CD14-positive monocyte (primary cell): ENCODE data around the gene NDUFB6. TPM values are rescaled to one million over a fixed set of nuclear protein-coding genes. Genes with fewer than 3 reads are reported as not detected.

ENCODE experiments used
- DNase-seq, 3 donors: peaks; one replicate each; pipeline ENCODE4 v3.0.0-alpha.2; 2011 to 2022
- H2AFZ ChIP-seq: 2 replicates; pipeline ENCODE4 v1.6.0; 2012; ENCODE audit warnings: mild to moderate bottlenecking, low read depth, low read length, inconsistent platforms; ENCODE audit not compliant: insufficient read depth, poor library complexity, severe bottlenecking
- H3K27ac ChIP-seq, 2 donors: 1 replicate in 1 of 2; 2 replicates in 1 of 2; pipeline ENCODE4 v1.5.1; 2012 to 2013; ENCODE audit warnings: low read length in 2 of 2, control low read depth in 1 of 2, inconsistent platforms in 1 of 2, low read depth in 1 of 2, mild to moderate bottlenecking in 1 of 2
- H3K27me3 ChIP-seq, 2 donors: one replicate each; pipeline versions ENCODE4 v1.6.0 to v1.6.1; 2011 to 2013; ENCODE audit warnings: low read length in 2 of 2; ENCODE audit not compliant: control insufficient read depth in 2 of 2, insufficient read depth in 2 of 2
- H3K36me3 ChIP-seq, 2 donors: replicated peaks in 1 of 2; 1 replicate in 1 of 2; 2 replicates in 1 of 2; pipeline versions ENCODE4 v1.5.1 to v1.6.1; 2012 to 2013; ENCODE audit warnings: low read length in 2 of 2, control low read depth in 1 of 2, inconsistent platforms in 1 of 2, mild to moderate bottlenecking in 1 of 2; ENCODE audit not compliant: insufficient read depth in 2 of 2, control insufficient read depth in 1 of 2
- H3K4me1 ChIP-seq, 2 donors: 1 replicate in 1 of 2; 2 replicates in 1 of 2; pipeline versions ENCODE4 v1.5.1 to v1.6.1; 2012 to 2013; ENCODE audit warnings: low read length in 2 of 2, control low read depth in 1 of 2, inconsistent platforms in 1 of 2, mild to moderate bottlenecking in 1 of 2, moderate library complexity in 1 of 2; ENCODE audit not compliant: insufficient read depth in 2 of 2, control insufficient read depth in 1 of 2
- H3K4me2 ChIP-seq: replicated peaks from 2 replicates; pipeline ENCODE3; 2012; ENCODE audit warnings: low read length, moderate library complexity, mild to moderate bottlenecking; ENCODE audit not compliant: poor library complexity, severe bottlenecking; ENCODE audit errors: extremely low read depth
- H3K4me3 ChIP-seq, 3 experiments: fragments of 200-600 bp in 1 of 3; sonication (generic) in 1 of 3; replicated peaks in 1 of 3; 1 replicate in 2 of 3; 2 replicates in 1 of 3; pipeline ENCODE4 v1.5.1; 2011 to 2013; ENCODE audit warnings: low read length in 3 of 3, mild to moderate bottlenecking in 3 of 3, control low read depth in 2 of 3, low read depth in 2 of 3, inconsistent platforms in 1 of 3, moderate library complexity in 1 of 3
- H3K79me2 ChIP-seq: 2 replicates; pipeline ENCODE4 v1.6.0; 2012; ENCODE audit warnings: mild to moderate bottlenecking, control low read depth, inconsistent platforms, low read length, moderate library complexity; ENCODE audit not compliant: insufficient read depth
- H3K9ac ChIP-seq: 2 replicates; pipeline ENCODE4 v1.6.0; 2017; ENCODE audit warnings: low read length, mild to moderate bottlenecking; ENCODE audit not compliant: insufficient read depth, poor library complexity, severe bottlenecking
- H3K9me3 ChIP-seq, 2 donors: replicated peaks in 1 of 2; 1 replicate in 1 of 2; 2 replicates in 1 of 2; pipeline versions ENCODE4 v1.5.1 to v1.6.1; 2012 to 2013; ENCODE audit warnings: low read length in 2 of 2, control low read depth in 1 of 2; ENCODE audit not compliant: control insufficient read depth in 1 of 2, insufficient read depth in 1 of 2
- H4K20me1 ChIP-seq: 2 replicates; pipeline ENCODE4 v1.6.0; 2012; ENCODE audit warnings: mild to moderate bottlenecking, low read length, control low read depth, moderate library complexity; ENCODE audit not compliant: insufficient read depth
- H3K27ac Mint-ChIP-seq, 7 donors: one replicate each; pipeline ENCODE4 v1.8.0; 2020; ENCODE audit warnings: mild to moderate bottlenecking in 7 of 7, mixed read lengths in 7 of 7, moderate library complexity in 6 of 7, inconsistent platforms in 2 of 7
- H3K27me3 Mint-ChIP-seq, 3 donors: one replicate each; pipeline ENCODE4 v1.8.0; 2021 to 2022; ENCODE audit warnings: low read depth in 3 of 3, mild to moderate bottlenecking in 3 of 3, mixed read lengths in 3 of 3, moderate library complexity in 3 of 3, inconsistent platforms in 1 of 3
- H3K36me3 Mint-ChIP-seq, 2 donors: one replicate each; pipeline ENCODE4 v1.8.0; 2020; ENCODE audit warnings: mixed read lengths in 2 of 2, inconsistent platforms in 1 of 2, mild to moderate bottlenecking in 1 of 2
- H3K4me1 Mint-ChIP-seq: one replicate; pipeline ENCODE4 v1.8.0; 2020; ENCODE audit warnings: mild to moderate bottlenecking, mixed read lengths
- H3K4me3 Mint-ChIP-seq, 2 donors: one replicate each; pipeline ENCODE4 v1.8.0; 2020; ENCODE audit warnings: mild to moderate bottlenecking in 2 of 2, mixed read lengths in 2 of 2, moderate library complexity in 1 of 2
- H3K9me3 Mint-ChIP-seq, 7 donors: one replicate each; pipeline ENCODE4 v1.8.0; 2020 to 2022; ENCODE audit warnings: mixed read lengths in 7 of 7, mild to moderate bottlenecking in 6 of 7, moderate library complexity in 6 of 7, inconsistent platforms in 2 of 7
- WGBS: methylation state at CpG from one replicate; pipeline ENCODE4 v1.1.5; 2013; ENCODE audit warnings: missing lambda C conversion rate; ENCODE audit not compliant: insufficient coverage; 5-methylcytosine and 5-hydroxymethylcytosine counted together
- intact Hi-C, 2 donors: fragments of 100-400 bp; cut with micrococcal nuclease; formaldehyde crosslinking; loops; one replicate each; pipeline versions ENCODE4 v1.15.0 to v1.15.1; 2023
- polyA minus RNA-seq: library from RNA; depleted of rRNA, polyadenylated mRNA; stranded (reverse); fragments of >200 nt; gene quantifications from 2 replicates; pipeline ENCODE4 v1.2.3, GENCODE V29; 2012
- polyA plus RNA-seq, 3 donors: library from polyadenylated mRNA; depleted of rRNA in 1 of 3; unstranded in 2 of 3; stranded (reverse) in 1 of 3; fragments of 300-500 nt in 2 of 3; fragments of >200 nt in 1 of 3; fragmentation: Illumina TruSeq in 2 of 3; gene quantifications; 1 replicate in 2 of 3; 2 replicates in 1 of 3; pipeline ENCODE4 v1.2.3, GENCODE V29; 2012 to 2021
- total RNA-seq, 12 experiments: library from RNA in 1 of 12; stranded (reverse) in 1 of 12; fragments of 120-200 nt in 1 of 12; gene quantifications; one replicate each; pipeline ENCODE4 v1.2.4 and lab custom pipeline; 2013 to 2026; ENCODE audit warnings: mixed read lengths in 6 of 12, inconsistent platforms in 1 of 12
- TF ChIP-seq, protein P1 (sequence below): fragments of 200-600 bp; IDR thresholded peaks from one replicate; pipeline ENCODE4 v1.8.0; 2022; ENCODE audit warnings: antibody characterized with exemption, mild to moderate bottlenecking

Gene NDUFB6
- 30.5 TPM for total RNA-seq (2013)
- polyA plus RNA-seq: 10 to 100 TPM; 16.2 to 88.2 (median 77.6) TPM
- polyA minus RNA-seq: 5.0 and 9.7 TPM in 2 replicates
- total RNA-seq (lab: John Stamatoyannopoulos, UW): 1.3 to 11.4 (median 7.8) reads per million in 11 experiments

GRCh38 chr9:32572900-32573523 lies at the start of gene NDUFB6:
Gene NDUFB6, minus strand, starts transcription at chr9:32573159. Its CDS starts 99 bp downstream, at chr9:32573060.
- Mint-ChIP-seq H3K36me3 (peaks cover 10 to 11% of the 10 kb centered on the region in 2 donors), H3K27me3 (peaks cover 0 to 7% (median 6%) of the 10 kb centered on the region in 3 donors), H3K27ac (peak within 1 kb of the TSS; percentile 84 to 98 (median 97)), H3K9me3 (no peaks in the 10 kb centered on the region), H3K4me1 (peaks cover 22% of the 10 kb centered on the region), H3K4me3 (peak within 1 kb of the TSS; percentile 96 to 98)
- peak; percentile 90 to 92 (median 91) for DNase-seq
- Histone ChIP-seq H4K20me1 (no peaks in the 10 kb centered on the region), H3K9me3 (no peaks in the 10 kb centered on the region), H3K79me2 (peaks cover 40% of the 10 kb centered on the region), H3K9ac (peak within 1 kb of the TSS; percentile 80), H2AFZ (peak within 1 kb of the TSS; percentile 94), H3K4me3 (peak within 1 kb of the TSS; percentile 72 to 99 (median 72)), H3K36me3 (peaks cover 3 to 9% of the 10 kb centered on the region in 2 donors), H3K4me1 (peaks cover 14 to 24% of the 10 kb centered on the region in 2 donors), H3K27me3 (no peaks in the 10 kb centered on the region), H3K27ac (peak within 1 kb of the TSS; percentile 79 to 86), H3K4me2 (peak within 1 kb of the TSS; percentile 97)
- intact Hi-C loops: loop anchor here (2.0 to 10.0 kb wide), 4 partner anchors 48 to 429 kb away; partner anchors contain the start of genes ACO1 (in 1 of the 2), APTX (in 1 of the 2) and RIGI (in 1 of the 2)
- TF ChIP-seq, protein P1, sequence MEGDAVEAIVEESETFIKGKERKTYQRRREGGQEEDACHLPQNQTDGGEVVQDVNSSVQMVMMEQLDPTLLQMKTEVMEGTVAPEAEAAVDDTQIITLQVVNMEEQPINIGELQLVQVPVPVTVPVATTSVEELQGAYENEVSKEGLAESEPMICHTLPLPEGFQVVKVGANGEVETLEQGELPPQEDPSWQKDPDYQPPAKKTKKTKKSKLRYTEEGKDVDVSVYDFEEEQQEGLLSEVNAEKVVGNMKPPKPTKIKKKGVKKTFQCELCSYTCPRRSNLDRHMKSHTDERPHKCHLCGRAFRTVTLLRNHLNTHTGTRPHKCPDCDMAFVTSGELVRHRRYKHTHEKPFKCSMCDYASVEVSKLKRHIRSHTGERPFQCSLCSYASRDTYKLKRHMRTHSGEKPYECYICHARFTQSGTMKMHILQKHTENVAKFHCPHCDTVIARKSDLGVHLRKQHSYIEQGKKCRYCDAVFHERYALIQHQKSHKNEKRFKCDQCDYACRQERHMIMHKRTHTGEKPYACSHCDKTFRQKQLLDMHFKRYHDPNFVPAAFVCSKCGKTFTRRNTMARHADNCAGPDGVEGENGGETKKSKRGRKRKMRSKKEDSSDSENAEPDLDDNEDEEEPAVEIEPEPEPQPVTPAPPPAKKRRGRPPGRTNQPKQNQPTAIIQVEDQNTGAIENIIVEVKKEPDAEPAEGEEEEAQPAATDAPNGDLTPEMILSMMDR: no peak
- WGBS: under 1% methylated on average over 30 of the region's 36 CpGs

- H3K27ac Mint-ChIP-seq: no peak overlapping the region
- H4K20me1 ChIP-seq: no peaks in the 10 kb centered on the region
- WGBS: 77% methylated on average over 4 of the region's 5 CpGs
- H3K4me1 Mint-ChIP-seq: no peaks in the 10 kb centered on the region
- H2AFZ ChIP-seq: no peak overlapping the region
- H3K27me3 Mint-ChIP-seq: peaks cover 9 to 16% (median 10%) of the 10 kb centered on the region in 3 donors
- TF ChIP-seq, protein P1: no peak
- intact Hi-C loops: no loop called here
- H3K4me3 ChIP-seq: no peak overlapping the region
- H3K79me2 ChIP-seq: no peaks in the 10 kb centered on the region
- no peaks in the 10 kb centered on the region for H3K36me3 ChIP-seq
- no peaks in the 10 kb centered on the region for H3K36me3 Mint-ChIP-seq
- H3K27ac ChIP-seq: no peak overlapping the region
- no peak for DNase-seq
- H3K4me3 Mint-ChIP-seq: no peak overlapping the region
- no peak overlapping the region for H3K4me2 ChIP-seq
- H3K9me3 Mint-ChIP-seq: no peaks in the 10 kb centered on the region
- H3K9ac ChIP-seq: no peak overlapping the region
- H3K4me1 ChIP-seq: no peaks in the 10 kb centered on the region
- no peaks in the 10 kb centered on the region for H3K27me3 ChIP-seq
- no peaks in the 10 kb centered on the region for H3K9me3 ChIP-seq
Observed at GRCh38 chr9:32618261-32618660, 45.3 kb upstream of the NDUFB6 start.
